GM23338 (cell line): ENCODE measurements around the gene AFTPH.

Experiments used
- CREB1 ChIP-seq: fragments of 250-450 bp; sonication (Bioruptor Pico); IDR thresholded peaks from 2 replicates; pipeline ENCODE4 v1.5.0; 2020; ENCODE audit warnings: low read depth, mild to moderate bottlenecking, moderate library complexity
- EZH2phosphoT487 ChIP-seq: fragments of 200-600 bp; sonication (generic); IDR thresholded peaks from one replicate; pipeline ENCODE4 v1.8.1; 2018; ENCODE audit warnings: antibody characterized with exemption; ENCODE audit not compliant: unreplicated experiment
- NANOG ChIP-seq: IDR thresholded peaks from 2 replicates; pipeline ENCODE4 v1.6.1; 2016; ENCODE audit warnings: antibody characterized with exemption, borderline replicate concordance
- REST ChIP-seq: IDR thresholded peaks from one replicate; pipeline ENCODE4 v1.6.1; 2018; ENCODE audit warnings: antibody characterized with exemption; ENCODE audit not compliant: unreplicated experiment
- TF ChIP-seq, protein P1 (sequence below), 2 experiments: fragments of 200-600 bp in 1 of 2; sonication (generic) in 1 of 2; conservative IDR thresholded peaks; 2 replicates each; pipeline versions ENCODE4 v1.5.1 to v1.6.1; 2016 to 2017; ENCODE audit warnings: antibody characterized with exemption in 2 of 2, low read depth in 2 of 2, mild to moderate bottlenecking in 2 of 2, moderate library complexity in 1 of 2

GRCh38 chr2:64504774-64505720, 19.1 kb upstream of the AFTPH start:
- TF ChIP-seq, protein P1, sequence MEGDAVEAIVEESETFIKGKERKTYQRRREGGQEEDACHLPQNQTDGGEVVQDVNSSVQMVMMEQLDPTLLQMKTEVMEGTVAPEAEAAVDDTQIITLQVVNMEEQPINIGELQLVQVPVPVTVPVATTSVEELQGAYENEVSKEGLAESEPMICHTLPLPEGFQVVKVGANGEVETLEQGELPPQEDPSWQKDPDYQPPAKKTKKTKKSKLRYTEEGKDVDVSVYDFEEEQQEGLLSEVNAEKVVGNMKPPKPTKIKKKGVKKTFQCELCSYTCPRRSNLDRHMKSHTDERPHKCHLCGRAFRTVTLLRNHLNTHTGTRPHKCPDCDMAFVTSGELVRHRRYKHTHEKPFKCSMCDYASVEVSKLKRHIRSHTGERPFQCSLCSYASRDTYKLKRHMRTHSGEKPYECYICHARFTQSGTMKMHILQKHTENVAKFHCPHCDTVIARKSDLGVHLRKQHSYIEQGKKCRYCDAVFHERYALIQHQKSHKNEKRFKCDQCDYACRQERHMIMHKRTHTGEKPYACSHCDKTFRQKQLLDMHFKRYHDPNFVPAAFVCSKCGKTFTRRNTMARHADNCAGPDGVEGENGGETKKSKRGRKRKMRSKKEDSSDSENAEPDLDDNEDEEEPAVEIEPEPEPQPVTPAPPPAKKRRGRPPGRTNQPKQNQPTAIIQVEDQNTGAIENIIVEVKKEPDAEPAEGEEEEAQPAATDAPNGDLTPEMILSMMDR (conservative IDR thresholded peaks at IDR 0.05; ENCODE audit: low read depth in 2 of 2): no peak
- TF ChIP-seq EZH2phosphoT487 (no peak), CREB1 (CRISPR knock-in tag) (no peak), REST (no peak), NANOG (no peak)
